PC-9 (cell line): ENCODE measurements around the gene PLCB3.

ENCODE experiments used
- CTCF ChIP-seq: fragments of 200-600 bp; sonication (generic); conservative IDR thresholded peaks from 2 replicates; pipeline ENCODE4 v1.6.1; 2017; ENCODE audit warnings: mixed run types, antibody characterized with exemption, mild to moderate bottlenecking, moderate library complexity
- EZH2 ChIP-seq: fragments of 200-600 bp; sonication (generic); IDR thresholded peaks from 2 replicates; pipeline ENCODE4 v1.8.0; 2017; ENCODE audit warnings: antibody characterized with exemption, low read depth

DNA sequence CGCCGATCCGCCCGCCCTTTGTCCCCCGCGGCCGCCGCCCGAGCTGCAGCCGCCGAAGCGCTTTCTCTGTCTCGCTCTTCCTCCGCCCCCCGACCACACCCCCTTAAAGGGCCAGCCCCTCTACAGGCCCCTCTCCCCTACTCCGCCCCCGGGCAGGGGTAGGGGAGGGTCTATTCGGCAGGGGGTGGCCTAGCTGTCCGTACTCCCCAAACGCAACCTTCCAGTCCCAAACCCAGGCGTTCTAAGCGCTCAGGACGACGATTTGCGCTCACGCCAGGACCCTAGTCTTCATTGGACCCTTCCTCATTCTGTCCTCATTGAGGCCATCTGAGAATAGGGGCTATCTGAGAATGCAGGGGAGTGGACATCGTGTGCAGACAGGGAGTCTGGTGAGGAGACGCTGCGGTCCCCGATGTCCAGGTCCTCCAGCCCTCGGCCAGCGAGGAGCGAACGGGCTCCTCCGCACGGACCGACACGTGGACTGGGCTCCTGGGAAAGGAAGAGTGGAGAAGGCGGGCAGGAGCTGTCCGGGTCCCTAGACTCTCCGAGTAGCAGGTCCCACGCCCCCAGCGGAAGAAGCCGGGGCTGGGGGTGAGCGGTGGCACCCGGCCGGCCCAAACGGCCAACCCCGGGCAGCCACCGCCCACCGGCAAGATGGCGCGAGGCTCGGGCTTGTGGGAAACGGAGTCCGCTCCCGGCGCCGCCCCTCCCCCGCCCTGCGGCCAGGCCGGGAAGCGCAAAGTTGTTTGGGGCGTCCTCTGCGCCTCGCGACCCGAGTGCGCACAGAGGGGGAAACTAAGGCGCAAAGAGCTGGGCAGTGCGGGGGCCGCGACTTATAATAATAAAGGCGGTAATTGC lies 4.2 kb upstream of the PLCB3 start, which contains the start of gene PPP1R14B:
- TF ChIP-seq CTCF (peak; percentile 38; the same call in 1 of the 2 replicates), EZH2 (no peak)
